Body of pancreas (tissue), 4 donors: Measurements from ENCODE around the gene MLLT10. TPM values are rescaled to one million over a fixed set of nuclear protein-coding genes. Genes with fewer than 3 reads are reported as not detected.

Source experiments
- ATAC-seq: fragments of 150-250 bp; one replicate; pipeline ENCODE4 v1.9.1; 2016
- DNase-seq, 4 donors: peaks; one replicate each; pipeline ENCODE4 v3.0.0-alpha.2; 2019
- H3K27ac ChIP-seq, 4 donors: fragments of 200-600 bp; sonication (generic); 1 replicate in 3 of 4; 2 replicates in 1 of 4; pipeline versions ENCODE4 v1.5.1 to v1.6.1; 2016 to 2019; ENCODE audit warnings: mild to moderate bottlenecking in 1 of 4, mixed read lengths in 1 of 4, moderate library complexity in 1 of 4
- H3K27me3 ChIP-seq, 2 donors: fragments of 200-600 bp; sonication (generic); one replicate each; pipeline ENCODE4 v1.6.0; 2016; ENCODE audit warnings: mild to moderate bottlenecking in 1 of 2
- H3K36me3 ChIP-seq, 2 donors: fragments of 200-600 bp; sonication (generic); replicated peaks in 1 of 2; 2 replicates each; pipeline ENCODE4 v1.5.1; 2016; ENCODE audit warnings: low read depth in 2 of 2; ENCODE audit not compliant: insufficient read depth in 1 of 2
- H3K4me1 ChIP-seq: fragments of 200-600 bp; sonication (generic); one replicate; pipeline ENCODE4 v1.6.0; 2016
- H3K4me3 ChIP-seq, 2 donors: fragments of 200-600 bp; sonication (generic); 1 replicate in 1 of 2; 2 replicates in 1 of 2; pipeline ENCODE4 v1.5.1; 2016 to 2019
- H3K9me3 ChIP-seq, 3 donors: fragments of 200-600 bp; sonication (generic); 1 replicate in 2 of 3; 2 replicates in 1 of 3; pipeline ENCODE4 v1.5.1; 2016
- CTCF ChIP-seq, 7 experiments: fragments of 450-650 bp in 4 of 7; fragments of 200-600 bp in 3 of 7; sonication (generic) in 3 of 7; IDR thresholded peaks; one replicate each; pipeline ENCODE4 v1.5.1; 2016 to 2019; ENCODE audit warnings: antibody characterized with exemption in 7 of 7
- POLR2A ChIP-seq, 3 donors: fragments of 450-650 bp; IDR thresholded peaks; one replicate each; pipeline ENCODE4 v1.6.1; 2016; ENCODE audit warnings: antibody characterized with exemption in 3 of 3, mild to moderate bottlenecking in 2 of 3
- WGBS, 2 donors: methylation state at CpG; one replicate each; pipeline ENCODE4 v1.1.5; 2017; 5-methylcytosine and 5-hydroxymethylcytosine counted together
- intact Hi-C: fragments of 100-400 bp; cut with DNase I; formaldehyde crosslinking; loops from one replicate; pipeline ENCODE4 v1.15.1; 2023
- total RNA-seq, 2 donors: library from RNA; depleted of rRNA; stranded (reverse); fragments of >200 nt; gene quantifications; one replicate each; pipeline ENCODE4 v1.1.0, GENCODE V29; 2016

The MLLT10 gene
- total RNA-seq, 2 donors from 2014 or later: 23.7 to 30.1 TPM

GRCh38 chr10:21700474-21700873, 166.4 kb downstream of the MLLT10 start:
- Histone ChIP-seq H3K4me3 (no peak overlapping the region), H3K27ac (no peak overlapping the region), H3K36me3 (peaks cover 0 to 2% of the 10 kb centered on the region in 2 donors), H3K27me3 (no peaks in the 10 kb centered on the region), H3K4me1 (no peaks in the 10 kb centered on the region), H3K9me3 (peaks cover 0 to 5% (median 0%) of the 10 kb centered on the region in 3 donors)
- ATAC-seq (no peak), DNase-seq (no peak)
- intact Hi-C loops: no loop called here
- TF ChIP-seq CTCF (IDR thresholded peaks at IDR 0.05) (no peak), POLR2A (IDR thresholded peaks at IDR 0.05) (no peak)
- whole genome bisulfite sequencing, 2 donors: 98 to 100% methylated on average over 2 of the region's 2 CpGs

- H3K9me3 ChIP-seq: peaks cover 0 to 5% (median 0%) of the 10 kb centered on the region in 3 donors
- no peak overlapping the region for H3K27ac ChIP-seq
- H3K4me1 ChIP-seq: no peaks in the 10 kb centered on the region
- intact Hi-C loops: no loop called here
- H3K27me3 ChIP-seq: no peaks in the 10 kb centered on the region
- no peak overlapping the region for H3K4me3 ChIP-seq
- 65 to 78% methylated on average over 2 of the region's 2 CpGs for WGBS, 2 donors
- no peak for TF ChIP-seq CTCF (IDR thresholded peaks at IDR 0.05)
- no peak for TF ChIP-seq POLR2A (IDR thresholded peaks at IDR 0.05)
- H3K36me3 ChIP-seq: peaks cover 0 to 2% of the 10 kb centered on the region in 2 donors
- ATAC-seq (no peak), DNase-seq (no peak)
Measured at GRCh38 chr10:21702633-21703111, 168.6 kb downstream of the MLLT10 start.

GRCh38 chr10:21705142-21705827, 171.3 kb downstream of the MLLT10 start:
- Histone ChIP-seq H3K27ac (no peak overlapping the region), H3K9me3 (no peaks in the 10 kb centered on the region), H3K4me1 (no peaks in the 10 kb centered on the region), H3K27me3 (no peaks in the 10 kb centered on the region), H3K36me3 (no peaks in the 10 kb centered on the region), H3K4me3 (no peak overlapping the region)
- TF ChIP-seq POLR2A (IDR thresholded peaks at IDR 0.05): no peak
- TF ChIP-seq CTCF (IDR thresholded peaks at IDR 0.05): no peak
- DNase-seq (no peak), ATAC-seq (no peak)
- WGBS, 2 donors: 95% methylated on average over 5 of the region's 5 CpGs
- intact Hi-C loops: no loop called here

DNA sequence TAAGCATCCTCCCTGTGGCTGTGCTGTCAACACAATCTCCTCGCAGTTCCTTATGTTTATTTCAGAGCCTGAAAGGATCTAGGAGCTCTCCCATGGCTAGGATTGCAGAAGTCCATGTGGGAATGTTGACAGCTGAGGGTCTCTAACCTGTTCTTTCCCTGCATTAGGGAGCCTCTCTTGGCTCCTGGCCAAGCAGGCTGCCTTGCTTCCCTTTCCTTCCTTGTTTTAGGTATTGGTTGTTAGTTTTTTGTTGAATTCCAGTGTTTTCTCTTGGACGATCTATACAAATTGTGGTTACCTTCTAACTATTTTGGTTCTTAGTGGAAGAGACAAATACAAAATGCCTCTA, 171.8 kb downstream of the MLLT10 start:
- ATAC-seq (no peak), DNase-seq (no peak)
- H3K36me3 ChIP-seq: no peaks in the 10 kb centered on the region
- WGBS, 2 donors: 86 to 95% methylated on average over 2 of the region's 2 CpGs
- no peaks in the 10 kb centered on the region for H3K4me1 ChIP-seq
- H3K27me3 ChIP-seq: no peaks in the 10 kb centered on the region
- intact Hi-C loops: no loop called here
- H3K4me3 ChIP-seq: no peak overlapping the region
- no peak for TF ChIP-seq POLR2A (IDR thresholded peaks at IDR 0.05)
- no peak for TF ChIP-seq CTCF (IDR thresholded peaks at IDR 0.05)
- H3K9me3 ChIP-seq: no peaks in the 10 kb centered on the region
- H3K27ac ChIP-seq: no peak overlapping the region

- intact Hi-C loops: no loop called here
- TF ChIP-seq POLR2A (IDR thresholded peaks at IDR 0.05) (no peak), CTCF (IDR thresholded peaks at IDR 0.05) (no peak)
- Histone ChIP-seq H3K9me3 (no peaks in the 10 kb centered on the region), H3K36me3 (no peaks in the 10 kb centered on the region), H3K27me3 (no peaks in the 10 kb centered on the region), H3K4me1 (no peaks in the 10 kb centered on the region), H3K4me3 (no peak overlapping the region), H3K27ac (no peak overlapping the region)
- ATAC-seq: no peak
- 91 to 98% methylated on average over 3 of the region's 3 CpGs for WGBS, 2 donors
- no peak for DNase-seq
Measured at GRCh38 chr10:21707498-21707897, 173.5 kb downstream of the MLLT10 start.
